ENCODE measurements around the gene STOM. TPM values are rescaled to one million over a fixed set of nuclear protein-coding genes. Genes with fewer than 3 reads are reported as not detected.

STOM gene
- total RNA-seq, 1 experiment from 2014 or later, result 33.1 TPM

DNA sequence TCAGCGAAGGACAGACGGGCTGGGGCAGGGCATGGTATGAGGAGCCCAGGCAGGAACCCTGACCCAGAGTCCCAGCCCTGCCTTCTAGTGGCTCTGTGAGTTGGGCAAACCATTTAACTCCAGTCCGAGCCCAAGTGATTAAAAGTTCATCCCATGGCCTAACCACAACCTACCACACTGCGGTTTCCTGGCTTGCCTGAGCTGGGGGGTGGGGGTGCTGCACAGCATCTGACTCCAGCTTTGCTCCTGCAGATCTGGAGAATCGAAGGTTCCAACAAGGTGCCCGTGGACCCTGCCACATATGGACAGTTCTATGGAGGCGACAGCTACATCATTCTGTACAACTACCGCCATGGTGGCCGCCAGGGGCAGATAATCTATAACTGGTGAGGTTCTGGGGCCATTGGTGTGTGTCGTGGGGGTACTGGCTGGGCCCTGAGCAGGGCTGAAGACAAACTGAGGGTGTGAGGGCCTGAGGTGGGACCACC is 49.0 kb downstream of the STOM start:
- Histone ChIP-seq H3K9me2 (replicated peaks; ENCODE audit: insufficient read depth, low read length) (no peaks in the 10 kb centered on the region), H4K20me1 (ENCODE audit: insufficient read depth, low read depth, low read length) (no peaks in the 10 kb centered on the region), H3K9me3 (ENCODE audit: low read length) (no peaks in the 10 kb centered on the region), H3K27ac (ENCODE audit: low read length) (no peak overlapping the region), H3K4me3 (ENCODE audit: low read length) (no peak overlapping the region), H3K79me2 (ENCODE audit: low read length) (no peaks in the 10 kb centered on the region), H3K4me1 (ENCODE audit: low read length) (no peaks in the 10 kb centered on the region), H2AFZ (ENCODE audit: low read length) (no peak overlapping the region), H3K36me3 (ENCODE audit: insufficient read depth, low read length) (peaks cover 3% of the 10 kb centered on the region; the same call in 1 of the 2 replicates), H3K9ac (ENCODE audit: low read length) (no peak overlapping the region), H3K4me2 (ENCODE audit: low read depth, low read length, poor library complexity, severe bottlenecking) (no peak overlapping the region), H3K27me3 (ENCODE audit: low read length) (no peaks in the 10 kb centered on the region)
- no peak for DNase-seq

DNA sequence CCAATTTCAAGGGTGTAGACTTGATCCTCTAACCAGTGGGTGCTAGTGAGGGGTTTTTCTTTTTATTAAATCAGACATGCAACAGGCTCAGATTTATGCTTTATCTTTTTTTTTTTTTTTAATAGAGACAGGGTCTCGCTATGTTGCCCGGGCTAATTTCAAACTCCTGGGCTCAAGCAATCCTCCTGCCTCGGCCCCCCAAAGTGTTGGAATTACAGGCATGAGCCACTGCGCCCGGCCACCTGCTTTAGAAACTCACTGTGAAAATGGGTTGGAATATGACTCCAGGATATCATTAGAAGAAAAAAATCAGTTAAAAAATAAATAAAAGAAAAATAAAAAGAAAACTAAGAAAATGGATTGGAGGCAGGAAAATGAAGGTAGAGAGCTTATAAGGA is 50.7 kb downstream of the STOM start:
- Histone ChIP-seq H3K27ac (ENCODE audit: low read length) (no peak overlapping the region), H3K9me2 (replicated peaks; ENCODE audit: insufficient read depth, low read length) (no peaks in the 10 kb centered on the region), H3K9me3 (ENCODE audit: low read length) (no peaks in the 10 kb centered on the region), H4K20me1 (ENCODE audit: insufficient read depth, low read depth, low read length) (no peaks in the 10 kb centered on the region), H3K4me3 (ENCODE audit: low read length) (no peak overlapping the region), H3K79me2 (ENCODE audit: low read length) (no peaks in the 10 kb centered on the region), H3K9ac (ENCODE audit: low read length) (no peak overlapping the region), H3K4me1 (ENCODE audit: low read length) (no peaks in the 10 kb centered on the region), H3K27me3 (ENCODE audit: low read length) (no peaks in the 10 kb centered on the region), H3K4me2 (ENCODE audit: low read depth, low read length, poor library complexity, severe bottlenecking) (no peak overlapping the region), H2AFZ (ENCODE audit: low read length) (no peak overlapping the region), H3K36me3 (ENCODE audit: insufficient read depth, low read length) (peaks cover 3% of the 10 kb centered on the region; the same call in 1 of the 2 replicates)
- DNase-seq, result no peak

DNA sequence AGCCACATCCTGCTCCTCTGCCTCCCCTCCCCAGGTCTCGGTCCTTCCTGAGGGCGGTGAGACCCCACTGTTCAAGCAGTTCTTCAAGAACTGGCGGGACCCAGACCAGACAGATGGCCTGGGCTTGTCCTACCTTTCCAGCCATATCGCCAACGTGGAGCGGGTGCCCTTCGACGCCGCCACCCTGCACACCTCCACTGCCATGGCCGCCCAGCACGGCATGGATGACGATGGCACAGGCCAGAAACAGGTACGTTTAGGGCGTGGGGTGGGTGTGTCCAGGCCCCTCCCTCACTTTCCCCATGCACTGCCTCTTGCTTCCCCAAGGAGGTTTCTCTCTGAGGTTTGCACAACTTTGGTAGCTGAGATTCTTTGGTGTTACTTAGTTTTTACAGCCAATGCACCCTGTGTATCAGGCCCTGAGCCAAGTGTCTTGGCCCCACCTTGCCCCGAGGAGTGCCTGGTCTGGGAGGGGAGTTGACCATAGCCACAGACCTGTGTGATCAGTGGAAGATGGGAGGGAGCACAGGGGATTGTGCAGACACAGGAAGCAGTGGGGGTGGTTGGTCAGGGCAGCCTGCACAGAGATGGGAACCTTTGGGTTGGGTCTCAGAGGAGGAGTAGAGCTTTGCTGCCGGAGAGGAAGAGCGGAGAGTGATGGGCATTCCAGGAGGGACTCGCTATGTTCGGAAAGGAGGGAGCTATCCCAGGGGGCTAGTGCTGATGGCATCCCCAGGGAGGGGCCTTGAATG is 51.2 kb downstream of the STOM start:
- Histone ChIP-seq H3K4me3 (ENCODE audit: low read length) (no peak overlapping the region), H3K4me2 (ENCODE audit: low read depth, low read length, poor library complexity, severe bottlenecking) (no peak overlapping the region), H2AFZ (ENCODE audit: low read length) (no peak overlapping the region), H3K79me2 (ENCODE audit: low read length) (no peaks in the 10 kb centered on the region), H3K9me3 (ENCODE audit: low read length) (no peaks in the 10 kb centered on the region), H3K9ac (ENCODE audit: low read length) (no peak overlapping the region), H4K20me1 (ENCODE audit: insufficient read depth, low read depth, low read length) (no peaks in the 10 kb centered on the region), H3K27ac (ENCODE audit: low read length) (no peak overlapping the region), H3K9me2 (replicated peaks; ENCODE audit: insufficient read depth, low read length) (no peaks in the 10 kb centered on the region), H3K27me3 (ENCODE audit: low read length) (no peaks in the 10 kb centered on the region), H3K4me1 (ENCODE audit: low read length) (no peaks in the 10 kb centered on the region), H3K36me3 (ENCODE audit: insufficient read depth, low read length) (peaks cover 3% of the 10 kb centered on the region; the same call in 1 of the 2 replicates)
- DNase-seq, result no peak

DNA sequence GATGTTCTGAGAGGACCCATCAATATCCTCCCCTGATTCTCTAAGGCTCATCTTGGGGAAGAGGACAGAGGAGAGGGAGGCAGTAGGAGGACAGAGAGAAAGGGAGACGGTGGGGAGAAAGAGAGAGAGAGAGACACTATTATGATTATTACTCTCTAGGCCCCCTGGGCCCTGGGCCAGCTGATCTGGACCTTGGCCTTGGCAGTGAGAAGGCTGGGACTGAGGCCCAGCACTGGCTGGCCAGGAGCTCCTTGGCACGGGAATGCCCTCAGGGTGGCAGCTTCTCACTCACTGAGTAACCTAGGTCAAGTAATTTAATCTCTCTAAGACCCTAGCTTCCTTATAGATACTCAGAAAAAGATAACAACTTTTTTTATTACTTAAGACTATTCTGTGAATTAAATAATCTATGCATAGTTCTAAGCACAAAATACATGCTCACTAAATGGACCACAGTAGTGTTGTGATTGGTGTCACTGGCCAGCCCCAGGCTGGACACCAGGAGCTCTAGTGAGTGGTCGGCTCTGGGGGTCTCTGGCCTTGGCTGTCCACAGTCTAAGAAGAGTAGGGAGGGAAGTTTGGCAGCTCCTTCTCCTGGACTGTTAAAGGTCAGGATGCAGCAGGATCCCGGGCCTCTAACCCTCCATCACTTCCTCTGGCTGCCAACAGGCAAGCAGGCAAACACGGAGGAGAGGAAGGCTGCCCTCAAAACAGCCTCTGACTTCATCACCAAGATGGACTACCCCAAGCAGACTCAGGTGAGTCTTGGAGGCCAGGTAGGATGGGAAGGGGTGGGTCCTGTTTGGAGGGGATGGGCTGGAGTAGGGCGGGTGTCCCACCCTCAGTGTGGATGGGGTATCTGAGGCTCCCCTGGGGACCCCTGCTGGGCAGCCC is 52.1 kb downstream of the STOM start:
- Histone ChIP-seq H3K4me3 (ENCODE audit: low read length) (no peak overlapping the region), H4K20me1 (ENCODE audit: insufficient read depth, low read depth, low read length) (no peaks in the 10 kb centered on the region), H3K4me2 (ENCODE audit: low read depth, low read length, poor library complexity, severe bottlenecking) (no peak overlapping the region), H3K4me1 (ENCODE audit: low read length) (no peaks in the 10 kb centered on the region), H3K9ac (ENCODE audit: low read length) (no peak overlapping the region), H3K79me2 (ENCODE audit: low read length) (no peaks in the 10 kb centered on the region), H3K27ac (ENCODE audit: low read length) (no peak overlapping the region), H3K36me3 (ENCODE audit: insufficient read depth, low read length) (peaks cover 3% of the 10 kb centered on the region; the same call in 1 of the 2 replicates), H3K27me3 (ENCODE audit: low read length) (no peaks in the 10 kb centered on the region), H3K9me3 (ENCODE audit: low read length) (no peaks in the 10 kb centered on the region), H3K9me2 (replicated peaks; ENCODE audit: insufficient read depth, low read length) (no peaks in the 10 kb centered on the region), H2AFZ (ENCODE audit: low read length) (no peak overlapping the region)
- no peak for DNase-seq

DNA sequence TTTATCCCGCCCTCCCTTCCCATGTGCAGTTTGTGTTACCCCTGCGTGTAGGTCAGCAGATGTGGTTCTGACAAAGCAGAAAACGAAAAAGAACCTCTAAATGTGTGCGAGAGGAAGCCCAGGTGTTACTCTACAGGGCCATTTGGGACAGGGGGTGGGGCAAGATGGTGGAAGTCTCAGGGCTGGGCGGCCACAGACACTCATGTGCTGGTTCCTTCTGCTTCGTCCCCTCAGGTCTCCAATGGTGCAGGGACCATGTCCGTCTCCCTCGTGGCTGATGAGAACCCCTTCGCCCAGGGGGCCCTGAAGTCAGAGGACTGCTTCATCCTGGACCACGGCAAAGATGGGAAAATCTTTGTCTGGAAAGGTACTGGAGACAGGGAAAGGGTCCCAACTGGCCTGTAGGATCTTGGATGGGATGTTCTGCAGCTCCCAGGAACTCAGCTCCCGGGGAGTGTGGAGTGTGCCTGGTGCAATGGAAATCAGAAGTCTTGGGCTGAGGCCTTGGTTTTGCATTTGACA is 53.1 kb downstream of the STOM start:
- Histone ChIP-seq H3K9me2 (replicated peaks; ENCODE audit: insufficient read depth, low read length) (no peaks in the 10 kb centered on the region), H3K27me3 (ENCODE audit: low read length) (no peaks in the 10 kb centered on the region), H3K9me3 (ENCODE audit: low read length) (no peaks in the 10 kb centered on the region), H3K4me3 (ENCODE audit: low read length) (no peak overlapping the region), H4K20me1 (ENCODE audit: insufficient read depth, low read depth, low read length) (no peaks in the 10 kb centered on the region), H3K79me2 (ENCODE audit: low read length) (no peaks in the 10 kb centered on the region), H2AFZ (ENCODE audit: low read length) (no peak overlapping the region), H3K4me1 (ENCODE audit: low read length) (no peaks in the 10 kb centered on the region), H3K9ac (ENCODE audit: low read length) (no peak overlapping the region), H3K27ac (ENCODE audit: low read length) (no peak overlapping the region), H3K36me3 (ENCODE audit: insufficient read depth, low read length) (no peaks in the 10 kb centered on the region), H3K4me2 (ENCODE audit: low read depth, low read length, poor library complexity, severe bottlenecking) (no peak overlapping the region)
- no peak for DNase-seq

DNA sequence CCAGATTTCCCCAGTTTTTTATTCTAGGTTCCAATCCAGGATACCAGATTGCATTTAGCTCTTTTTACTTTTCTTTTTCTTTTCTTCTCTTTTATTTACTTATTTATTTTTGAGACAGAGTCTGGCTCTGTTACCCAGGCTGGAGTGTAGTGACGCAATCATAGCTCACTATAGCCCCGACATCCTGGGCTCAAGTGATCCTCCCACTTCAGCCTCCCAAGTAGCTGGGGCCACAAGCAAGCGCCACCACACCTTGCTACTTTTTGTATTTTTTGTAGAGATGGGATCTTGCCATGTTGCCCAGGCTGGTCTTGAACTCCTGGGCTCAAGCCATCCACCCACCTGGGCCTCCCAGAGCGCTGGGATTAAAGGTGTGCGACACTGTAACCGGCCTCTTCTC is 53.7 kb downstream of the STOM start:
- no peak overlapping the region for H3K4me3 ChIP-seq (ENCODE audit: low read length)
- H3K4me1 ChIP-seq (ENCODE audit: low read length), result no peaks in the 10 kb centered on the region
- H3K27ac ChIP-seq (ENCODE audit: low read length), result no peak overlapping the region
- no peaks in the 10 kb centered on the region for H3K27me3 ChIP-seq (ENCODE audit: low read length)
- H4K20me1 ChIP-seq (ENCODE audit: insufficient read depth, low read depth, low read length), result no peaks in the 10 kb centered on the region
- no peak overlapping the region for H2AFZ ChIP-seq (ENCODE audit: low read length)
- no peaks in the 10 kb centered on the region for H3K9me3 ChIP-seq (ENCODE audit: low read length)
- DNase-seq, result no peak
- no peak overlapping the region for H3K4me2 ChIP-seq (ENCODE audit: low read depth, low read length, poor library complexity, severe bottlenecking)
- no peaks in the 10 kb centered on the region for H3K79me2 ChIP-seq (ENCODE audit: low read length)
- no peak overlapping the region for H3K9ac ChIP-seq (ENCODE audit: low read length)
- no peaks in the 10 kb centered on the region for H3K9me2 ChIP-seq (replicated peaks; ENCODE audit: insufficient read depth, low read length)
- no peaks in the 10 kb centered on the region for H3K36me3 ChIP-seq (ENCODE audit: insufficient read depth, low read length)

DNA sequence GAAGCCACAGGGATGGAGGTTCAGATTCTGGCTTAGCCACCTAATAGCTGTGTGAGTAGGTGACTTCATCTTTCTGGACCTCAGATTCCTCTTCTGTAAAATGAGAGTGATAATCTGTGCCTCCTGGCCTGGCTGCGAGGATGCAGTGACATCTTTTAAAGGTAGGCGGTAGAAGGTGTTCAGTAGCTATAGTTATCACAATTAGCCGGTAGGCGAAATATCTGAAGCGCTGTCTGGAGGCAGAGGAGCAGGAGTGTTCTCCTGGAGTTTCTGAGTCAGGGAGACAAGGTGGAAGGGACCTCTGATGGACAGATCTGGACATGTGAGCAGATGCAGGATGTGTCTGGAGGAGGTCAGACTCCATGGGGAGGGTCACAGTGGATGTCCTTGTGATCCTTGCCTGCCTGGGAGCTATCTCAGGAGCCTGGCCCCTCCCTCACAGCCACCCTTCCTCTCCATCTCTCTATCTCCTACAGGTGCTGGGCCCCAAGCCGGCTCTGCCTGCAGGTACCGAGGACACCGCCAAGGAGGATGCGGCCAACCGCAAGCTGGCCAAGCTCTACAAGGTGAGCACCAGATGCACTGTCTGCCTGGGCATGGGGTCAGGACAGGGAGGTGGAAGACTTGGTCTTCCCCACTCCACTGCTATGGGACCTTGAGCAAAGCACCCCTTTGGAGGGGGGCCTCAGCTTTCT is 56.4 kb downstream of the STOM start:
- Histone ChIP-seq H4K20me1 (ENCODE audit: insufficient read depth, low read depth, low read length) (no peaks in the 10 kb centered on the region), H3K4me2 (ENCODE audit: low read depth, low read length, poor library complexity, severe bottlenecking) (no peak overlapping the region), H3K36me3 (ENCODE audit: insufficient read depth, low read length) (no peaks in the 10 kb centered on the region; the same call in 1 of the 2 replicates), H3K4me3 (ENCODE audit: low read length) (no peak overlapping the region), H2AFZ (ENCODE audit: low read length) (no peak overlapping the region), H3K27me3 (ENCODE audit: low read length) (no peaks in the 10 kb centered on the region), H3K9me3 (ENCODE audit: low read length) (no peaks in the 10 kb centered on the region), H3K9ac (ENCODE audit: low read length) (no peak overlapping the region), H3K4me1 (ENCODE audit: low read length) (no peaks in the 10 kb centered on the region), H3K27ac (ENCODE audit: low read length) (no peak overlapping the region), H3K79me2 (ENCODE audit: low read length) (no peaks in the 10 kb centered on the region), H3K9me2 (replicated peaks; ENCODE audit: insufficient read depth, low read length) (no peaks in the 10 kb centered on the region)
- DNase-seq, result no peak
